Ishikawa (cell line): ENCODE measurements around the gene TRIM3.

Experiments
- CEBPB ChIP-seq: IDR thresholded peaks from 2 replicates; pipeline ENCODE4 v1.6.1; 2012
- CREB1 ChIP-seq: IDR thresholded peaks from 2 replicates; pipeline ENCODE4 v1.6.1; 2012; ENCODE audit warnings: low read depth
- EGR1 ChIP-seq: IDR thresholded peaks from 2 replicates; pipeline ENCODE4 v1.6.1; 2012
- EP300 ChIP-seq: IDR thresholded peaks from 2 replicates; pipeline ENCODE4 v1.6.1; 2012; ENCODE audit warnings: borderline replicate concordance
- FOXM1 ChIP-seq: IDR thresholded peaks from 2 replicates; pipeline ENCODE4 v1.6.1; 2012; ENCODE audit warnings: low read depth, borderline replicate concordance
- NFIC ChIP-seq: IDR thresholded peaks from 2 replicates; pipeline ENCODE4 v1.6.1; 2012
- RAD21 ChIP-seq: IDR thresholded peaks from 2 replicates; pipeline ENCODE4 v1.6.1; 2012; ENCODE audit warnings: low read depth
- TAF1 ChIP-seq: IDR thresholded peaks from 2 replicates; pipeline ENCODE4 v1.6.1; 2012; ENCODE audit warnings: low read depth, mild to moderate bottlenecking
- TCF12 ChIP-seq: IDR thresholded peaks from 2 replicates; pipeline ENCODE4 v1.6.1; 2012; ENCODE audit warnings: low read depth
- TEAD4 ChIP-seq: IDR thresholded peaks from 2 replicates; pipeline ENCODE4 v1.6.1; 2012
- YY1 ChIP-seq: IDR thresholded peaks from 2 replicates; pipeline ENCODE4 v1.6.1; 2012; ENCODE audit warnings: low read depth
- ZBTB7A ChIP-seq: IDR thresholded peaks from 2 replicates; pipeline ENCODE4 v1.6.1; 2012; ENCODE audit warnings: low read depth
- TF ChIP-seq, protein P1 (sequence below): IDR thresholded peaks from 2 replicates; pipeline ENCODE4 v1.6.1; 2012; ENCODE audit warnings: low read depth, mild to moderate bottlenecking
- TF ChIP-seq, protein P2 (sequence below): IDR thresholded peaks from 2 replicates; pipeline ENCODE4 v1.6.1; 2012
- TF ChIP-seq, protein P3 (sequence below): IDR thresholded peaks from 2 replicates; pipeline ENCODE4 v1.6.1; 2012

The TRIM3 gene

DNA sequence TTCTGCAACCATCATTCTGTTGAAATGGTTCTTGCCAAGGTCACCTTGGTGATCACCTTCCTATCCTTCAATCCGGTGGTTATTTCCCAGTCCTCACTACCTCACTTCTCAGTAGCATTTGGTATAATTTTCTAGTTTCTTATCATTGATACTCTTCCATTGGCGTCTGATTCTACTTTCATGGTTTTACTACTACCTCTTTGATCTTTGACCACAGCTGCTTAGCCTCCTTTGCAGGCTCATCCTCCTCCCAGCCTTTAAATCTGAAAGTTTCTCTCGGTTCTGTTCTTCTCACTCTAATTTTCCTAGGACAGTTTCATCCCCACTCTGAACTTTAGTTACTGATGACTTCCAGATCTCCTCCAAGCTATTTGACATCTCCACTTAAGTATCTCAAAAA is 12.5 kb upstream of the TRIM3 start:
- TF ChIP-seq, protein P1, sequence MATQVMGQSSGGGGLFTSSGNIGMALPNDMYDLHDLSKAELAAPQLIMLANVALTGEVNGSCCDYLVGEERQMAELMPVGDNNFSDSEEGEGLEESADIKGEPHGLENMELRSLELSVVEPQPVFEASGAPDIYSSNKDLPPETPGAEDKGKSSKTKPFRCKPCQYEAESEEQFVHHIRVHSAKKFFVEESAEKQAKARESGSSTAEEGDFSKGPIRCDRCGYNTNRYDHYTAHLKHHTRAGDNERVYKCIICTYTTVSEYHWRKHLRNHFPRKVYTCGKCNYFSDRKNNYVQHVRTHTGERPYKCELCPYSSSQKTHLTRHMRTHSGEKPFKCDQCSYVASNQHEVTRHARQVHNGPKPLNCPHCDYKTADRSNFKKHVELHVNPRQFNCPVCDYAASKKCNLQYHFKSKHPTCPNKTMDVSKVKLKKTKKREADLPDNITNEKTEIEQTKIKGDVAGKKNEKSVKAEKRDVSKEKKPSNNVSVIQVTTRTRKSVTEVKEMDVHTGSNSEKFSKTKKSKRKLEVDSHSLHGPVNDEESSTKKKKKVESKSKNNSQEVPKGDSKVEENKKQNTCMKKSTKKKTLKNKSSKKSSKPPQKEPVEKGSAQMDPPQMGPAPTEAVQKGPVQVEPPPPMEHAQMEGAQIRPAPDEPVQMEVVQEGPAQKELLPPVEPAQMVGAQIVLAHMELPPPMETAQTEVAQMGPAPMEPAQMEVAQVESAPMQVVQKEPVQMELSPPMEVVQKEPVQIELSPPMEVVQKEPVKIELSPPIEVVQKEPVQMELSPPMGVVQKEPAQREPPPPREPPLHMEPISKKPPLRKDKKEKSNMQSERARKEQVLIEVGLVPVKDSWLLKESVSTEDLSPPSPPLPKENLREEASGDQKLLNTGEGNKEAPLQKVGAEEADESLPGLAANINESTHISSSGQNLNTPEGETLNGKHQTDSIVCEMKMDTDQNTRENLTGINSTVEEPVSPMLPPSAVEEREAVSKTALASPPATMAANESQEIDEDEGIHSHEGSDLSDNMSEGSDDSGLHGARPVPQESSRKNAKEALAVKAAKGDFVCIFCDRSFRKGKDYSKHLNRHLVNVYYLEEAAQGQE = no peak
- TF ChIP-seq ZBTB7A (no peak), TEAD4 (no peak), YY1 (no peak), FOXM1 (no peak), RAD21 (no peak), TCF12 (no peak), EGR1 (no peak), TAF1 (no peak), NFIC (no peak), CREB1 (no peak)
- TF ChIP-seq, protein P2, sequence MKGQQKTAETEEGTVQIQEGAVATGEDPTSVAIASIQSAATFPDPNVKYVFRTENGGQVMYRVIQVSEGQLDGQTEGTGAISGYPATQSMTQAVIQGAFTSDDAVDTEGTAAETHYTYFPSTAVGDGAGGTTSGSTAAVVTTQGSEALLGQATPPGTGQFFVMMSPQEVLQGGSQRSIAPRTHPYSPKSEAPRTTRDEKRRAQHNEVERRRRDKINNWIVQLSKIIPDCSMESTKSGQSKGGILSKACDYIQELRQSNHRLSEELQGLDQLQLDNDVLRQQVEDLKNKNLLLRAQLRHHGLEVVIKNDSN = no peak
- TF ChIP-seq, protein P3, sequence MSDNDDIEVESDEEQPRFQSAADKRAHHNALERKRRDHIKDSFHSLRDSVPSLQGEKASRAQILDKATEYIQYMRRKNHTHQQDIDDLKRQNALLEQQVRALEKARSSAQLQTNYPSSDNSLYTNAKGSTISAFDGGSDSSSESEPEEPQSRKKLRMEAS = no peak

DNA sequence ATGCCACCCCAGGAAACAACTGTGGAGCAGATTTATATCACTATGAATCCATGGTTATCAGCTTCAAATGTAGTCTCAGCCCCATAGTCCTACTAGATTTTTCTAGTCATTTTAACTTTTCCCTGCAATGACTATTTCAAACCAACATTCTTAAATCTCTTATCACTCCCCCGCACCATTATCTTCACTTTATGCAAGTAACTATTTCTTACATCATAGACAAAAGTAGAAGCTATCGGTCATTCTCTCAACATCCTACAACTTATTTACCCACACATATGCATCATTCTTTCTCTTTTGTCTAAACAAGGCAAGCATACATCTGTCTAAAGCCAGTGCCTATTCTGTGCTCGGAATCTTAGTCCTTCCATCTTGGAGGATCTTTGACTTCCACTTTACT is 11.9 kb upstream of the TRIM3 start:
- TF ChIP-seq CREB1 (no peak), NFIC (no peak), EP300 (no peak), FOXM1 (no peak), TAF1 (no peak), CEBPB (no peak), TEAD4 (no peak), RAD21 (no peak), EGR1 (no peak), YY1 (no peak), TCF12 (no peak), ZBTB7A (no peak)
- TF ChIP-seq, protein P2 = no peak
- TF ChIP-seq, protein P3 = no peak
- TF ChIP-seq, protein P1 = no peak

DNA sequence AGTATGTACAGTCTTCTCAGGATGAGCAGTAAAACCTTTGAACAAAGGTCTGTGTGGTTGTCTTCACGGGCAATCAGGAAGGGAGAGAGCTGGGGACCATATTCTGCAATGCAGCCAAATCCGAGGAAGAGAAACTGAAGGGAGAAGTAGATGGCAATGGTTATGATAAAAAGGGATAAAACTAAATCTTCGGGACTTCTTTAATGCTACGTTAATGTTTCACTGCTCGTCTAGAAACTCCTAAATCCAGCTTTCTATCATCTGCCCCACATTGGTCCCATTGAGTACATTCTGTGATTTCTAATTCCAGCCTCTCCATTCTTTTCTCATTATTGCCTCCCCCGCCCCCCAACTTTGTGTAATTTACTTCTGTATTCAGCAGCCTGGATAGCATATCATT is 9.3 kb upstream of the TRIM3 start:
- TF ChIP-seq TAF1 (no peak), CEBPB (no peak)
- TF ChIP-seq, protein P2 = no peak

DNA sequence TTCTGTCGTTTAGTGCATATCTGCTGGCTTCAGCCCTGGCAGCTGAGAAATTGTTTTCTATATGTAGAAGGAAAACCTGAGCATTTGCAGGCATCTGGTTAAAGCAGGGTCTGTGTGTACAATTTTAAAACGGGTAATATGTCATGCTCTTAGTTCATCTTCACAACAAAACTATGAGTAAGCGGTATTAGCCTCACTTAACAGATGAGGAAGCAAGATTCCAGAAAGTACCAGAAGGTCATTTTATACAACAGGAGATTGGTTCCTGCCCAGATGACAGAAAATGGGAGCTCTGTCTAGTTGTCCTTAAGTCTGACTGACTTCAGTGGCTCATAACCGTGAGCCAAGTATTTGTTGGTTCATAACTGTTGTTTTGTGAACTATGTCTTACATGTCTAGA is 8.7 kb upstream of the TRIM3 start:
- TF ChIP-seq, protein P2 = no peak

DNA sequence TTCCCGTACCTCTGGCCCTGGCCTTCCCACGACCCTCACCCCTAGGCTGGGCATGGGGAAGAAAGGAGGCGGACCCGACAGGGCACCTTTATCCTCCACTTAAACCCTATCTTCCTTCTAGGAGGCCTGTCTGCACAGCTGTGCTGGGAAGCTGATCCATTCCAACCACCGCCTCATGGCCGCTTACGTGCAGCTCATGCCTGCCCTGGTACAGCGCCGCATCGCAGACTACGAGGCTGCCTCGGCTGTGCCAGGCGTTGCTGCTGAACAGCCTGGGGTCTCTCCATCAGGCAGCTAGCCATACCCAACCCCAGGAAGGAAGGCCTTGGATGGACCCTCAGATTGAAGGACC is 8.2 kb upstream of the TRIM3 start:
- no peak for TF ChIP-seq RAD21
- TF ChIP-seq EP300 = no peak
- no peak for TF ChIP-seq CREB1
- TF ChIP-seq EGR1 = no peak
- no peak for TF ChIP-seq YY1
- TF ChIP-seq FOXM1 = no peak
- no peak for TF ChIP-seq TAF1
